Measurements from ENCODE around the gene TRPV5. TPM values are rescaled to one million over a fixed set of nuclear protein-coding genes. Genes with fewer than 3 reads are reported as not detected.

Gene TRPV5
- total and polyA plus RNA-seq, 2 of the 4 experiments (the other 2 are of a cell fraction), result not detected

- no peak for TF ChIP-seq CHD1 (IDR thresholded peaks at IDR 0.05; ENCODE audit: low read depth, low read length)
These were observed 48.0 kb downstream of the TRPV5 start, which contains the start of gene TRPV6 (continued) for GRCh38 chr7:142885311-142886230.

DNA sequence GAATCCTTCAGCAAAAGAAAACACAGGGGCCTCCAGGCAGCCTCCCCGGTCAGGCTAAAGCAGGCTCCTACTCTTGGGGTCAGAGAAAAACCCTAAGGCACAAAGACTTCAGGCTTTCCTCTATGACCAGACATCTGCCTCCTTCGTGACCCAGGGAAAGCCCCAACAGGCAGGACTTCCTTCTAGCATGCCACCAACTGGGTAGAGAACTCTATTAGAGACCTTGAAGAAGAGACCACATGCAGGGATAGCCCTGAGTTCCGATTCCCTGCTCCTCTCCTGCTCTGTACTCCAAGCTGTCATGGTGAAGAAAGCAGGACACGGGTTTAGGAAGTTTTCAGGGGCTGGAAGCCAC is 49.3 kb downstream of the TRPV5 start:
- H3K27me3 ChIP-seq (ENCODE audit: control insufficient read depth, insufficient read depth, low read length), result no peaks in the 10 kb centered on the region
- H4K20me1 ChIP-seq (ENCODE audit: insufficient read depth, low read length), result no peaks in the 10 kb centered on the region
- H3K27ac ChIP-seq (ENCODE audit: insufficient read depth, low read length), result no peak overlapping the region
- H2BK5ac ChIP-seq (ENCODE audit: low read depth, low read length, poor library complexity, severe bottlenecking), result no peak overlapping the region
- in situ Hi-C loops (cut with MboI; ENCODE audit: low sequenced_read_pairs) (no loop called here), intact Hi-C loops (cut with micrococcal nuclease) (no loop called here), dilution Hi-C loops (cut with HindIII; ENCODE audit: low sequenced_read_pairs, unreplicated experiment) (no loop called here)
- H3K4me2 ChIP-seq (ENCODE audit: low read depth, low read length), result no peak overlapping the region
- H3K9me1 ChIP-seq (ENCODE audit: insufficient read depth, low read length), result no peaks in the 10 kb centered on the region
- H3K14ac ChIP-seq (replicated peaks; ENCODE audit: low read depth, low read length), result no peak overlapping the region
- H2BK15ac ChIP-seq (ENCODE audit: low read depth, low read length), result no peak overlapping the region
- H2AK9ac ChIP-seq (replicated peaks; ENCODE audit: low read depth, low read length, poor library complexity), result no peak overlapping the region
- H3K56ac ChIP-seq (ENCODE audit: extremely low read depth, insufficient read depth, low read length), result no peak overlapping the region
- no peak overlapping the region for H3K9ac ChIP-seq (ENCODE audit: low read depth, low read length)
- 40% methylated on average over 1 of the region's 4 CpGs; no CpG with 5 or more reads in 1 of the 2 experiments for WGBS, 2 experiments (ENCODE audit: extremely low coverage in 2 of 2, insufficient read length in 1 of 2)
- H3K79me1 ChIP-seq (ENCODE audit: low read depth in 1 of 2, low read length in 2 of 2), result no peaks in the 10 kb centered on the region
- H4K8ac ChIP-seq (ENCODE audit: low read depth in 2 of 2, low read length in 2 of 2), result no peak overlapping the region
- no peak overlapping the region for H2AFZ ChIP-seq (replicated peaks; ENCODE audit: low read length, poor library complexity)
- no peaks in the 10 kb centered on the region for H3K36me3 ChIP-seq (ENCODE audit: control insufficient read depth, insufficient read depth, low read length)
- no peak overlapping the region for H4K5ac ChIP-seq (ENCODE audit: low read depth, low read length)
- no TSS peak for BruUV-seq (replicated peaks)
- H3K4me3 ChIP-seq (ENCODE audit: insufficient read depth, low read depth, low read length), result no peak overlapping the region
- no peak overlapping the region for H3K23ac ChIP-seq (ENCODE audit: low read depth, low read length)
- ChIA-PET CTCF (no interaction called here), POLR2A (ENCODE audit: unreplicated experiment) (no interaction called here)
- H4K91ac ChIP-seq (ENCODE audit: insufficient read depth, low read depth, low read length), result no peak overlapping the region
- H3K4ac ChIP-seq (ENCODE audit: low read depth, low read length), result no peak overlapping the region
- H2BK20ac ChIP-seq (ENCODE audit: low read depth, low read length), result no peak overlapping the region
- no peak overlapping the region for H3K18ac ChIP-seq (ENCODE audit: low read depth, low read length)
- no peak for DNase-seq
- no peak overlapping the region for H2AK5ac ChIP-seq (ENCODE audit: low read depth, low read length)
- H2BK120ac ChIP-seq (ENCODE audit: low read depth, low read length), result no peak overlapping the region
- no peaks in the 10 kb centered on the region for H3K4me1 ChIP-seq (ENCODE audit: control insufficient read depth, insufficient read depth, low read length)
- no peak for ATAC-seq (ENCODE audit: low read depth)
- no peaks in the 10 kb centered on the region for H3K9me3 ChIP-seq (ENCODE audit: control insufficient read depth, insufficient read depth, low read length)
- TF ChIP-seq MAFK (IDR thresholded peaks at IDR 0.05; ENCODE audit: low read depth, low read length) (no peak), FOS (IDR thresholded peaks at IDR 0.05; ENCODE audit: low read depth, low read length) (no peak), POLR2A (IDR thresholded peaks at IDR 0.05; ENCODE audit: low read depth, low read length) (no peak), MXI1 (IDR thresholded peaks at IDR 0.05; ENCODE audit: borderline replicate concordance, low read depth, low read length) (no peak), RAD21 (IDR thresholded peaks at IDR 0.05; ENCODE audit: low read length) (no peak), SMC3 (IDR thresholded peaks at IDR 0.05; ENCODE audit: low read depth, low read length) (no peak), CEBPB (IDR thresholded peaks at IDR 0.05; ENCODE audit: low read depth, low read length) (no peak), NFE2L2 (IDR thresholded peaks at IDR 0.05; ENCODE audit: low read depth, low read length) (no peak), RCOR1 (IDR thresholded peaks at IDR 0.05; ENCODE audit: insufficient replicate concordance, low read length) (no peak), BHLHE40 (IDR thresholded peaks at IDR 0.05; ENCODE audit: low read depth, low read length) (no peak), CHD1 (IDR thresholded peaks at IDR 0.05; ENCODE audit: low read depth, low read length) (no peak), MAZ (IDR thresholded peaks at IDR 0.05; ENCODE audit: borderline replicate concordance, low read depth, low read length) (no peak), USF2 (IDR thresholded peaks at IDR 0.05; ENCODE audit: low read depth, low read length) (no peak), RFX5 (IDR thresholded peaks at IDR 0.05; ENCODE audit: low read depth, low read length) (no peak)
- TF ChIP-seq, protein P1, sequence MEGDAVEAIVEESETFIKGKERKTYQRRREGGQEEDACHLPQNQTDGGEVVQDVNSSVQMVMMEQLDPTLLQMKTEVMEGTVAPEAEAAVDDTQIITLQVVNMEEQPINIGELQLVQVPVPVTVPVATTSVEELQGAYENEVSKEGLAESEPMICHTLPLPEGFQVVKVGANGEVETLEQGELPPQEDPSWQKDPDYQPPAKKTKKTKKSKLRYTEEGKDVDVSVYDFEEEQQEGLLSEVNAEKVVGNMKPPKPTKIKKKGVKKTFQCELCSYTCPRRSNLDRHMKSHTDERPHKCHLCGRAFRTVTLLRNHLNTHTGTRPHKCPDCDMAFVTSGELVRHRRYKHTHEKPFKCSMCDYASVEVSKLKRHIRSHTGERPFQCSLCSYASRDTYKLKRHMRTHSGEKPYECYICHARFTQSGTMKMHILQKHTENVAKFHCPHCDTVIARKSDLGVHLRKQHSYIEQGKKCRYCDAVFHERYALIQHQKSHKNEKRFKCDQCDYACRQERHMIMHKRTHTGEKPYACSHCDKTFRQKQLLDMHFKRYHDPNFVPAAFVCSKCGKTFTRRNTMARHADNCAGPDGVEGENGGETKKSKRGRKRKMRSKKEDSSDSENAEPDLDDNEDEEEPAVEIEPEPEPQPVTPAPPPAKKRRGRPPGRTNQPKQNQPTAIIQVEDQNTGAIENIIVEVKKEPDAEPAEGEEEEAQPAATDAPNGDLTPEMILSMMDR (conservative IDR thresholded peaks at IDR 0.05; ENCODE audit: low read depth, low read length), result no peak
